Activated CD4-positive, CD25-positive, alpha-beta regulatory T cell treated with anti-CD3 and anti-CD28 coated beads, Interleukin-2, amount 50 U/mL, for 24 hours (primary cell): ENCODE results near the gene FCHO1.
"Not testable (repeated sequence)": the region's sequence is repeated elsewhere in the genome, so short reads cannot be mapped to it uniquely, and the experiment has no call there.

ENCODE experiments used
- ATAC-seq, 2 donors: fragments of 150-1000 bp; cut with Tn5 transposase; one replicate each; pipeline ENCODE4 v1.10.0; 2021; ENCODE audit warnings: mild to moderate bottlenecking in 1 of 2, moderate library complexity in 1 of 2

FCHO1 gene

GRCh38 chr19:17795495-17795856 is 44.2 kb downstream of the FCHO1 start:
- no peak for ATAC-seq

GRCh38 chr19:17796013-17796837 is 44.9 kb downstream of the FCHO1 start:
- ATAC-seq: no peak

GRCh38 chr19:17796838-17797423 is 45.7 kb downstream of the FCHO1 start:
- no peak for ATAC-seq

GRCh38 chr19:17797424-17798201 is 46.3 kb downstream of the FCHO1 start:
- peak; percentile 94 for ATAC-seq

GRCh38 chr19:17798599-17798998 is 47.3 kb downstream of the FCHO1 start:
- not testable (repeated sequence) for ATAC-seq

- ATAC-seq: no peak
Observed at GRCh38 chr19:17802137-17802858, 51.0 kb downstream of the FCHO1 start.

GRCh38 chr19:17803264-17803896 is 52.1 kb downstream of the FCHO1 start:
- ATAC-seq: no peak

GRCh38 chr19:17805427-17805826 is 54.1 kb downstream of the FCHO1 start:
- no peak for ATAC-seq

- no peak for ATAC-seq
Observed at GRCh38 chr19:17806945-17807344, 55.7 kb downstream of the FCHO1 start.

GRCh38 chr19:17807731-17808316 is 56.5 kb downstream of the FCHO1 start:
- ATAC-seq: peak; percentile 38 to 56

GRCh38 chr19:17811103-17811502 is 59.8 kb downstream of the FCHO1 start:
- no peak for ATAC-seq

GRCh38 chr19:17811681-17812080 is 60.4 kb downstream of the FCHO1 start:
- ATAC-seq: no peak

GRCh38 chr19:17812099-17812498 is 60.8 kb downstream of the FCHO1 start:
- no peak for ATAC-seq

- no peak for ATAC-seq
Observed at GRCh38 chr19:17817668-17818363, 66.5 kb downstream of the FCHO1 start.

GRCh38 chr19:17821190-17821589 is 69.9 kb downstream of the FCHO1 start, which contains the start of gene INSL3:
Gene INSL3, minus strand, starts transcription at chr19:17821519. Its CDS starts 13 bp downstream, at chr19:17821506.
- ATAC-seq: no peak

- ATAC-seq: peak in 1 of 2 donors; percentile 18
Observed at GRCh38 chr19:17824339-17824738, 73.1 kb downstream of the FCHO1 start.

- no peak for ATAC-seq
Observed at GRCh38 chr19:17826508-17827056, 75.3 kb downstream of the FCHO1 start.

- no peak for ATAC-seq
Observed at GRCh38 chr19:17829855-17830566, 78.7 kb downstream of the FCHO1 start.

- ATAC-seq: peak; percentile 45 to 46
Observed at GRCh38 chr19:17830567-17831418, 79.5 kb downstream of the FCHO1 start.
